Stimulated activated CD4-positive, alpha-beta T cell treated with anti-CD3 and anti-CD28 coated beads, Interleukin-4, amount 100 ng/mL, for 1 hour (primary cell): ENCODE measurements around the gene ARHGAP42.
"Not testable (repeated sequence)": the region's sequence is repeated elsewhere in the genome, so short reads cannot be mapped to it uniquely, and the experiment has no call there.

Experiments used
- DNase-seq: peaks from one replicate; pipeline ENCODE4 v3.0.0-alpha.2; 2020

The ARHGAP42 gene

DNA sequence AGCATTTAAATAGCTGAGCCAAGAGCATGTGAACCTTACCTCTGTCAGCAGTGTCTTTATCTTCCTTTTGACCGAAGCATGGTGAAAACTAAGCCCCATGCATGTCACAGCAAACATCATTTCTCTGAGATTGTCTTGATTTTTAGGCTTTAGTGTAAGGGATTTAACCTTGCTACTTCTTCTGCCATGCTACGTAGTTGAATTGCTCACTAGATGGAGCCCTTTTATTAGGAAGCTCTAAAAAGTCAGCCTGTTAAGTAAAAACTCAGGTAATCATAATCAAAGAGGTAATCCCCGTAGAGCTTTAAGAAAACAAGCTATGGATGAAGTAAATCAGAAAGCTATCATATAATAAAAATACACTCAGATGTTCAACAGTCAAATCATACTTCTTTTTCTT, 293.1 kb downstream of the ARHGAP42 start:
- no peak for DNase-seq

- no peak for DNase-seq
These were observed 294.2 kb downstream of the ARHGAP42 start for GRCh38 chr11:100981196-100981824.

DNA sequence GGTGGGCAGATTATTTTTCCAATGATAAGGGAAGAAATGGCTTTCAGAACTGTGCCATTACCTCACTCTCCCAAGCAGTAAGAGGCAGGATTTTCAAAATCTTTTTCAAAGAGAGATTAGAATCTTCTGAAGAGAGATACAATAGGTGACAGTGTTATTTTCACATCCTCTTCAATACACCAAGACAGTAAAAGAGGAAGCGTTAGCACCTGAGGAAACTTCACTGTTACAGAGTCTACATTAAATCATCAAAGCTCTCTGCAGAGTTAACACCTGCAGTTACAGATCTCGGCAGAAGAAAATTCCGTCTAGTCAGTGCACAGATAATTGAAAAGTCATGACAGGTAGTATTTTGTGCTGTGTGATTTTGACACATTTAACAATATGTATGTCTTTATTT, 297.6 kb downstream of the ARHGAP42 start:
- DNase-seq: no peak

DNA sequence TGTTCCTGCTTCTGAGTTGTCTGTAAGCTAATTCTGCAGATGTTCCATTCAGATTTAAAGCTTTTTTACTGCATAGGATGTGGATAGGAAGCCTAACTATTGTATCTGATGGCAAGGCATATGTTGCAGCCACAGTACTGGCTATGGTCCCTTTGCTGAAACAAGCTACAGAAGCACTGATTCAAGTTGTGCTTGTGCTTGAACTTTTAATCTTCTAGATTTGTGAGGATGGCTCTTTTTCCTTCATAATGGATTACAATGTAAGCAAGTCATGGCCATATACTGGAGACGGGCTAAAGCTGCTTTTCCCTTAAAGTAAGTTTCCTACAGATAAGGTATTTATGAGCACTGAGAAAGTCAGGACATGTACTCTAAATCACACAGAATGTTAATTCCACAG, 303.8 kb downstream of the ARHGAP42 start:
- no peak for DNase-seq

DNA sequence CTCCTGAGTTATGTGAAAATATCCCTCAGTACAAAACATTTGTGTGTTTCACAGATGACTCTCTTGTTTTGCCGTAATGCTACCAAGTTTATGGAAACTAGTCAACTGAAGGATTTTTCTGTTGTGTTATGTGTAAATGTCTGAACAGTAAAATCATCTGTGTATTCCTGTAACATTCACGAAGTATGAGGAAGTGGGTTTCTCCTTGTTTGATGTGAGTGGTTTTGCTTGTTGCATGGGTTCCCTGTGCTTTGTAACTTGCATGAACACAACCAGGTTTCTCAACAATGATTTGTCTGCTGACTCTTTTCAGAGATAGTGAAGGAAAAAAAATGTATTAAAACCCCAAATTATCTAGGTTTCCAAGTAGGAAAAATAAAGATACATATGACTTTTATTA, 304.5 kb downstream of the ARHGAP42 start:
- DNase-seq: no peak

GRCh38 chr11:100994966-100995365, 307.9 kb downstream of the ARHGAP42 start:
- DNase-seq: no peak

DNA sequence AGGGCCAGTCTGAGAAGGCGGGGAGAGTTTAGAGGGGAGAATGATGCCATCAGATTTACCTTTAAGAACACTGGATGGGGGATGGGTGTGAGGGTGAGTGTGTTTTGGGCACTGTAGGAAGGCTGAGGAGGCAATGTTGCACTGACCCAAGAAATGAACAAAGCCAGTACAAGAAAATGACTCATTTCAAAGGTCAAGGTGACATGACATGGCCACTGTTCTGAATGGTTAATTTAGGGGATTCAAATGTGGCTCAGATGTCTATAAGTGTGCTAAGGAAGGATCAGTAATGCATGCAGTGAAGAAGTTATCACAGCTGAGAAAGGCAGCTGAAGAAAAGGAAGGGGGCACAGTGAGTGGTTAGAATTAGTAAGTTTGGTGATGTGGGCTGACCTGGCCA, 312.7 kb downstream of the ARHGAP42 start:
- no peak for DNase-seq

GRCh38 chr11:101003468-101003867, 316.4 kb downstream of the ARHGAP42 start:
- no peak for DNase-seq

- no peak for DNase-seq
These were observed 322.0 kb downstream of the ARHGAP42 start for GRCh38 chr11:101008961-101009689.

DNA sequence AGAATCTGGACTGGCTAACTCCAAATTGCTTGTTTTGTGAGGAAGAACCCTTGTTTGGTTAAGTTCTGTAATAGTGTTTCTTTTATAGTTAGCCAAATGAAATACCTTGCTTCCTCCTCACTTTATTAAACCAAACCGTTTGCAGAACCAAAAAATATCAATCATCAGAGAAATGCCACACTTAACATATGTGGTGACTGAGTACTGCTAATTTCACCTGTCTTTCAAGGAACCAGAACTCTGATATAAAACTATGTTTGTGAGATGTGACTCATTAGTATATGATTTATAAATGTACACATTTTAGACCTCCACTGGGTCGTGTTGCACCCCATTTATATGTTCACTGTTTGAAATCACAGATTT, 322.6 kb downstream of the ARHGAP42 start:
- no peak for DNase-seq

- DNase-seq: no peak
These were observed 323.8 kb downstream of the ARHGAP42 start for GRCh38 chr11:101010899-101011298.

DNA sequence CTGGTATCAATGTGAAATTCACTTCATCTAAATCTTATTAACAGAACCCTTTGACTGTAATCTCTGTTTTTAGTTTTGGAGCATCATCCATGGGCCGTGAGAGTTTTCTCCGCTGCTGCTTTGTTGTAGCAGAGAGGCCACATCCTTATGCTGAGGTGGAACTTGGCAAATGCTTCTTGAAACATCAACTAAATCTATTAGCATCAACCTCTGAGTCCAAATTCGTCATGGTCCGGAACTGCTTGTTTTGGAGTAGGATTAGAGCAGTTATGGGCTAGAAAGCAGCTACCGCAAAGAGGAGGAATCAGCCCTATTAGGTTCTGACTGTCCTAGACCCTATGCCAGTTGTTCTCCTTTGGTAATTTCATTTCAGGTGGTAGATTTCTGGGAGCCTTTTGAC, 324.8 kb downstream of the ARHGAP42 start:
- DNase-seq: no peak

DNA sequence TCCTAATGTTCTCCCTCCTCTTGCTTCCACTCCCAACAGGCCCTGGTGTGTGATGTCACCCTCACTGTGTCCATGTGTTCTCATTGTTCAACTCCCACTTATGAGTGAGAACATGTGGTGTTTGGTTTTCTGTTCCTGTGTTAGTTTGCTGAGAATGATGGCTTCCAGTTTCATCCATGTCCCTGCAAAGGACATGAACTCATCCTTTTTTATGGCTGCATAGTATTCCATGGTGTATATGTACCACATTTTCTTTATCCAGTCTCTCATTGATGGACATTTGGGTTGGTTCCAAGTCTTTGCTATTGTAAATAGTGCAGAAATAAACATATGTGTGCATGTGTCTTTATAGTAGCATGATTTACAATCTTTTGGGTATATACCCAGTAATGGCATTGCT, 326.6 kb downstream of the ARHGAP42 start:
- DNase-seq: not testable (repeated sequence)

DNA sequence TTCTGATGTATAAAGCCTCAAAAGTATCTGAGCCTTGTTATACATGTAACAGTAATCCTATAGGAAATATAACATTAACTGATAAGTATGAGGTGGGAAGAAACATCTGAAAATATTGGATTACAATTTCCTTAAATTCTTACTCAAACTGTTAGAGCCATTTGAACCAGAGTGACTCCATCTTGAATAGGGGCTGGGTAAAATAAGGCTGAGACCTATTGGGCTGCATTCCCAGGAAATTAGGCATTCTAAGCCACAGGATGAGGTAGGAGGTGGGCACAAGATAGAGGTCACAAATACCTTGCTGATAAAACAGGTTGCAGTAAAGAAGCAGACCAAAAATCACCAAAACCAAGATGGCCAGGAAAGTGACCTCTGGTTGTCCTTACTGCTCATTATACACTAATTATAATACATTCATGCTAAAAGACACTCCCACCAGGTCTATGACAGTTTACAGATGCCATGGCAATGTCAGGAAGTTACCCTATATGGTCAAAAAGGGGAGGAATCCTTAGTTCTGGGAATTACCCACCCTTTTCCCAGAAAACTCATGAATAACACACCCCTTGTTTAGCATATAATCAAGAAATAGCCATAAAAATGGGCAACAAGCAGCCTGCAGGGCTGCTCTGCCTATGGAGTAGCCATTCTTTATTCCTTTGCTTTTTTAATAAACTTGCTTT, 327.7 kb downstream of the ARHGAP42 start:
- no peak for DNase-seq

DNA sequence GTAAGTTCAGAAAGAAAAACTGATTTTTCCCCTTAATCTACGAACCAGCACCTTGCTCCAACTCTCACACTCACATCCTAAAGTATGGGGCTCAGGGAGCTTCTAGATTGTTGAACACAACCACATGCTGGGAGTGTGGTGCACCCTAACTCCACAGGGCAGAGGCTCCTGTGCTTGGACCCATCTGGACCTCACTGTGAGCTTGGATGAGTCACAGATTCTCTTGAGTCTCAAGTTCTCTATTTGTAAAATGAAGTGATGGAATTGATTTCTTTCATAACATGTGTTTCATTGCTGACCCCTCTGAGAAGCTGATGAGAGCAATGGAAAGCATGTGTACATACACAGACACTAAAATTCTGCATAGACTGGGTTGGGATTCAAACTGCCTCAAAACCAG, 332.8 kb downstream of the ARHGAP42 start:
- no peak for DNase-seq

DNA sequence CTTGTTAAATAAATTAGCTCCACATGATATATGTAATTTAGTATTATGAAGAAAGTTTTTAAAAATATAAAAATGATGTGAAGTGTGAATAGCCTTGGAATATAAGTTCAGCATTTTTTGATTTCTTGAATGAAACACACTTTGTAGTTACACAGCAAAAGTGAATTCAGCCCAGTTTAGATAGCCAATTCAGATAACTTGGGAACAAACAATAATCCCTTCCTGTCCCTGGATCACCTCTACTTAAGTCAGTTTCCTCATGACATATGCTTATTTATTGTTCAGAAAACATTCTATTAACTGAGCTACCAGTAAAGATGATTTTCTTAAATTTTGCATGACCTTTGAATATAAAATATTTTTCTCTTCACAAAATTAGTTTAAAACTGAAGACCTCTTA, 335.2 kb downstream of the ARHGAP42 start:
- DNase-seq: no peak

DNA sequence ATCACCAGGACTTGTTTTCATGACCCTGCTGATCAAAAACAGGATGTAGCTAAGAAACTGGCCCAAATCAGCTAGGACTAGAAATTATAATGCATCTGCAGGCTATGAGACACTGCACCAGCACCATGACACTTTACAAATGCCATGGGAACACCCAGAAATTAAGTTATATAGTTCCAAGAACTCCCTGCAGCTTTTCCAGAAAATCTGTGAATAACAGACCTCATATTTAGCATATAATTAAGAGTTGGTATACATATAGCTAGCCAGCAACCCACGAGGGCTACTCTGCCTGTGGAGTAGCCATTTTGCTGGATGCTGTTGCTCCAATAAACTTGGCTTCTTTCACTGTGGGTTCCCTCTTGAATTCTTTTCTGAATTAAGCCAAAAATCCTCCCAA, 341.6 kb downstream of the ARHGAP42 start:
- DNase-seq: no peak

- no peak for DNase-seq
These were observed 342.9 kb downstream of the ARHGAP42 start for GRCh38 chr11:101030015-101030414.

DNA sequence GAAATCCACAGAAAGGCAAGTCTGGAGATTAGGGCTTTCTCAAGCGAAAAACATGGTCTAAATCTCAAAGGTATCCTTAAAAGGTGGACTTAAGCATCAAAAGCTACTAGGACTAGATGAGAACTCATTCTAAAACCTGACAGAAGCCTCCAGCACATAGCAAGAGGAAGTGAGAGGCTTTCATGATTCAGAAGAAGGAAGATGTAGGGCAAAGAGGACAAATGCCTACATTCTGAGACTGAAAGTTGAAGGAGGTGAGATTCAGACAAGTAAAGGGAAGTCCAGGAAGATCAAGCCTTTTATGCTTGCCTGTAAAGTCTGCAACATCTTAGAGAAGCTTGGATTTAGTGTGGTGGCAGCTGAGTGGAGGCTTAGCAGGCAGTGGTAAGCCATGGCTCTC, 343.6 kb downstream of the ARHGAP42 start:
- no peak for DNase-seq

- no peak for DNase-seq
These were observed 344.6 kb downstream of the ARHGAP42 start for GRCh38 chr11:101031713-101032112.

- no peak for DNase-seq
These were observed 345.9 kb downstream of the ARHGAP42 start for GRCh38 chr11:101032991-101033390.

- no peak for DNase-seq
These were observed 347.0 kb downstream of the ARHGAP42 start for GRCh38 chr11:101034076-101034475.

GRCh38 chr11:101035872-101036271, 348.8 kb downstream of the ARHGAP42 start:
- no peak for DNase-seq
